HG03045 (cell line): ENCODE data around the gene SRMS.

Experiments
- ATAC-seq: cut with Tn5 transposase; IDR thresholded peaks from one replicate; pipeline ENCODE4 v1.9.1; 2021; ENCODE audit warnings: mild to moderate bottlenecking, moderate library complexity; ENCODE audit not compliant: unreplicated experiment

SRMS gene

GRCh38 chr20:63492518-63492917 is 55.0 kb downstream of the SRMS start:
- ATAC-seq: no peak

GRCh38 chr20:63491635-63492230 is 55.8 kb downstream of the SRMS start:
- no peak for ATAC-seq

- ATAC-seq: no peak
Observed at GRCh38 chr20:63491078-63491477, 56.5 kb downstream of the SRMS start.
